ENCODE data around the gene DCUN1D5. TPM values are rescaled to one million over a fixed set of nuclear protein-coding genes. Genes with fewer than 3 reads are reported as not detected.
A peak's percentile ranks its signal among the peaks of the same experiment; 100 is the strongest.

Gene DCUN1D5
- total RNA-seq, 1 donor from 2014 or later, result 337 TPM

GRCh38 chr11:103047837-103048236 lies 44.1 kb downstream of the DCUN1D5 start:
- intact Hi-C loops (cut with DNase I), result no loop called here
- no peak for TF ChIP-seq CTCF (IDR thresholded peaks at IDR 0.05)
- Histone ChIP-seq H3K4me3 (no peak overlapping the region), H3K9me3 (no peaks in the 10 kb centered on the region), H3K27me3 (no peaks in the 10 kb centered on the region), H3K4me1 (no peaks in the 10 kb centered on the region), H3K36me3 (no peaks in the 10 kb centered on the region), H3K27ac (no peak overlapping the region)
- DNase-seq (ENCODE audit: low spot score in 2 of 2), result no peak

DNA sequence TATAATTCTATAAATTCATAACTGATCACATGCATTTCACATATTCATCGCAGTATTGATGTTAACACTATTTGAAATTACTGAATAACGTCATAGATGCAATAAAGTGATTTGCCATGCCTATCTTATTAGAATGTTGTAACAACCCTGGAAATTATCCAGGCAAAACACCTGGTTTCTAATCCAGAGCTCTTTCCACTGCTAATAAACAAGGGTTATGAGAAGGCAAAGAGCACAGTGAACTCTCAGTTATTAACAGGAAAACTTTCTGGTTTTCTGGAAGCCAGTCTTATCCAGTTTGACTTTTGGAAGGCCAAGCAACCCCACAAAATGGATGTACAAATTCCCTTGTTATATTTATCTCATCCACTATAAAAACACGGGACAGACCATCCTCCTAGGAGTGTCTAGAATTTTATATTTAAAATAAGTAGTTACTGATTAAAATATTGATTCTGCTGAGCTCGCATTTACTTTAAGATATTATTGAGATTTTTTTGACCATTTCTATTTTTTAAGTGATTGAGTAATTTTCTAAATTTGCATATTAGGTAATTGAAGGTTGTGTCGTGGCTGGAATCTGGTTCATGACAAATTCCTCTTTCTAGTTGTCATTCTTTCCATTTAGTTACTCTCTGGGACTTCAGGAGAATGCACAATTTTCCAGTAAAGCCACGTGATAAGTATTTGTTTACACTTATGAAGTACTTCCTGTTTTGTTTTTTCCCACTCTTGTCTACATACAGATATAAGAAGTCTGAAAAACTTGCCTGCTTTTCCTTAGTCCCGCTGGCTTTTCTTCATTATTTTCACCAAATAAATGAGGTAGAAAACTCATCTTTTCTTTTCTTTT lies 47.9 kb downstream of the DCUN1D5 start:
- H3K9me3 ChIP-seq, result no peaks in the 10 kb centered on the region
- H3K4me3 ChIP-seq, result no peak overlapping the region
- H3K4me1 ChIP-seq, result no peaks in the 10 kb centered on the region
- H3K36me3 ChIP-seq, result no peaks in the 10 kb centered on the region
- no peaks in the 10 kb centered on the region for H3K27me3 ChIP-seq
- no peak for DNase-seq (ENCODE audit: low spot score in 2 of 2)
- TF ChIP-seq CTCF (IDR thresholded peaks at IDR 0.05), result no peak
- H3K27ac ChIP-seq, result no peak overlapping the region
- intact Hi-C loops (cut with DNase I), result no loop called here

GRCh38 chr11:103042161-103042560 lies 49.8 kb downstream of the DCUN1D5 start:
- H3K27me3 ChIP-seq, result no peaks in the 10 kb centered on the region

GRCh38 chr11:103035791-103036434 lies 56.0 kb downstream of the DCUN1D5 start:
- no peak overlapping the region for H3K4me3 ChIP-seq
- no peak overlapping the region for H3K27ac ChIP-seq
- H3K36me3 ChIP-seq, result no peaks in the 10 kb centered on the region
- TF ChIP-seq CTCF (IDR thresholded peaks at IDR 0.05), result peak in 2 of 3 experiments; percentile 28 to 35
- H3K27me3 ChIP-seq, result no peaks in the 10 kb centered on the region
- H3K9me3 ChIP-seq, result no peaks in the 10 kb centered on the region
- H3K4me1 ChIP-seq, result no peaks in the 10 kb centered on the region
- DNase-seq (ENCODE audit: low spot score in 2 of 2), result no peak
- intact Hi-C loops (cut with DNase I), result no loop called here

More at GRCh38 chr11:103042161-103042560, 49.8 kb downstream of the DCUN1D5 start:
- Histone ChIP-seq H3K9me3 (no peaks in the 10 kb centered on the region), H3K36me3 (no peaks in the 10 kb centered on the region), H3K27ac (no peak overlapping the region), H3K4me1 (no peaks in the 10 kb centered on the region), H3K4me3 (no peak overlapping the region)
- DNase-seq (ENCODE audit: low spot score in 2 of 2), result no peak
- no peak for TF ChIP-seq CTCF (IDR thresholded peaks at IDR 0.05)
- intact Hi-C loops (cut with DNase I), result no loop called here

- intact Hi-C loops (cut with DNase I), result no loop called here
- Histone ChIP-seq H3K27me3 (no peaks in the 10 kb centered on the region), H3K27ac (no peak overlapping the region), H3K9me3 (no peaks in the 10 kb centered on the region), H3K36me3 (no peaks in the 10 kb centered on the region), H3K4me3 (no peak overlapping the region), H3K4me1 (no peaks in the 10 kb centered on the region)
- TF ChIP-seq CTCF (IDR thresholded peaks at IDR 0.05), result no peak
- no peak for DNase-seq (ENCODE audit: low spot score in 2 of 2)
These were observed 56.7 kb downstream of the DCUN1D5 start for GRCh38 chr11:103035216-103035615.

All from ascending aorta (tissue), 2 donors.